Femur (tissue), 1 donor: ENCODE measurements around the gene KCNN2.
"Not testable (repeated sequence)": the region's sequence is repeated elsewhere in the genome, so short reads cannot be mapped to it uniquely, and the experiment has no call there.

Source experiments
- DNase-seq: peaks from one replicate; pipeline ENCODE4 v3.0.0-alpha.2; 2017

The KCNN2 gene

DNA sequence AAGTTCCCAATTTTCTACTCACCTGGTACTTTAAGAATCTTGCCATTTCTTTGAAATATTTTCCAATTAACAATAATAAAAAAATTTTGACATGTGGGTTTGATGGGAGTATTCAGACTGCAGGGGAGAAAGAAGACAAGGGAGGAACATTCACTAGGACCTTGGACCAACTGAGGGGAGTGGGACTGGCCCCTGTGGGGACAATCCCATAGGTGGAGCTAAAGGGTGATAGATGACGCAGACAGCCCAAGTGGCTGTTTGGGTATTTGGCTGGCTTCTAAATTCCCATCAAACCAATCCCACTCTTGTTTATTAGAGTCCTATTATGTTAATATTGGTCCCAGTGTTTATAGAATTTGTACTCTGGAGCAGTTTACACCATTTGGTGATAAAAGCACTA, 65.3 kb downstream of the KCNN2 start:
- no peak for DNase-seq

DNA sequence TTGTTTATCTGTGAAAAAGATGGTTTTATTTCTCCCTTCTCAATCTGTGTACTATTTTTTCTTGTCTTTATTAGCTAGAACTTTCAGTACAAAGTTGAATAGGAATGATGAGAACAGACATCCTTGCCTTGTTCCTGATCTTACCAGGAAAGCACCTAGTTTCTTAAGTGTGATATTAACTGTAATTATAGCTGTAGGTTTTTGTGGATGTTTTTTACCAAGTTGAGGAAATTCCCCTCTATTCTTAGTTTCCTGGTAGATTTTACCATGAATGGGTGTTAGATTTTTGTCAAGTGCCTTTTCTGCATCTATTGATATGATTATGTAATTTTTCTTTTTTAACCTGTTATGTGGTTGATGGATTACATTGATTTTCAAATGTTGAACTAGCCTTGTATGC, 68.7 kb downstream of the KCNN2 start:
- no peak for DNase-seq

DNA sequence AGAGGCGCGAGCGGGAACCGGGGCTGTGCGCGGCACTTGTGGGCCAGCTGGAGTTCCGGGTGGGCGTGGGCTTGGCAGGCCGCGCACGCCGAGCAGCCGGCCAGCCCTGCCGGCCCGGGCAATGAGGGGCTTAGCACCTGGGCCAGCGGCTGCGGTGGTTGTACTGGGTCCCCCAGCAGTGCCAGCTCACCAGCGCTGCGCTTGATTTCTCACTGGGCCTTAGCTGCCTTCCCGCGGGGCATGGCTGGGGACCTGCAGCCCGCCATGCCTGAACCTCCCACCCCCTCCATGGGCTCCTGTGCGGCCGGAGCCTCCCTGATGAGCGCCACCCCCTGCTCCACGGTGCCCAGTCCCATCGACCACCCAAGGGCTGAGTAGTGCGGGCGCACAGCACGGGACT, 70.8 kb downstream of the KCNN2 start:
- not testable (repeated sequence) for DNase-seq

DNA sequence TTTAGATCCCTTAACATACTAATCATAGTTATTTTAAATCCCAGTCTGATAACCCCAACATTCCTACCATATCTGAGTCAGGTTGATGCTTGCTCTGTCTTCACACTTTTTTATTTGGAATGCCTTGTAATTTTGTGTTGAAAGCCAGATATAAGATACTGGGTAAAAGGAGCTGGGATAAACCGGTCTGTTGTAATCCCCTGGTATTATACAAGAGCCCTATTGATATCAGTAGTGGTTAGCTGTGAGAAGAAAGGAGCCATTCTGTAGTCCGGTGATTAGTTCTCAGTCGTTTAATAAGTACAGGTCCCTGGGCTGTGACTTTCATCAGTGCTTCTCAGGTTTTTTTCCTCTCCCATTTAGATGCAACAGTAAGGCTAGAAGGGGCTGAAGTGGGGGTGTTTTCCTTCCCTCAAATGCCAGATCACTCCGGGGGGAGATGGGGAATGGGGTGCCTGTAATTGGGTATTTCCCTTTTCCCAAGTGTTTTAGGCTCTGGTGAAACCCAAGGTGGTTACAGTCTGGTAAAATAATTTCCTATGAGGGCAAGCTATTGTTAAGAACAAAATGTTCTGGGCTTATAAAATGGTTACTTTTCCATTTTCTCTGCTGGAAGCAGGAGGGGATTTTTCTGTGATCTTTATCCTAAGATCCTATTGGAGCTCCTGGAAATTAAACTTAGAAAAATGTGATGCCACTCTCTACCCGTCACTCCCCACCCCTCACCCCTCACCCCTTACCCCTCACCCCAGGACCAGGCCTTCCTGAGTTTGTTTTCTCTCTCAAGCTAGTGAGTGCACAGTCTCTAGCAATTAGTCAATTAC, 72.7 kb downstream of the KCNN2 start:
- DNase-seq = no peak

DNA sequence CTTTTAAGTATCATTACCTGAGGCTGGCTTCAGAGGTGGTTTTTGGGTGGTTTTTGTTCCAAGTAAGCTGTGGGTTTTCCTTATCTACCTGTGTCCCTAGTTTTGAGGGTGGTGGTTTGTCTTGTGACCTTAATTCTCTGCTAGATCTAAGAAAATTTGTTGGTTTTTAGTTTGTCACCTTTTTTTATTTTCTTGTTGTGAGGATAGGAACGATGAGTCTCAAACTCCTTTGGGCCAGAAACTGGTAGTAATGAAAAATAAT, 73.3 kb downstream of the KCNN2 start:
- DNase-seq = no peak

DNA sequence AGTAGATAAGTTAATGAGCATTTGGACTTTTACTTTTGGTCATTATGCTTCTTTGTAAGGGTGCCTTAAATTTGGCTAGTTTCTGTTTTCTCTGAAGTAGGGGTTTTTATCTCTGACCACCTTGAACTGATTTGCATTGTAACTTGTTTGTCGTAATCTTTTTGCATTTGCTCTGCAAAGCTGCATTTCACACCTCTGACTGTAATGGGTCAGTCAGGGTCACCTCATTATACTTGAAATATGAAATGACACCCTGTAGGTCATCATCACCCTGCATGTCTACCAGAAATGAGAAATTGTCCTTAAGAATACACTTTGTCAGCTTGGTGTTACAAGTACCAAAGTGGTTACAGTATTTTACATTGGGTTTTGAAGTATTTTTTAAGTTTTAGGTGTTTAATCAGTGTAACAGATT, 74.0 kb downstream of the KCNN2 start:
- DNase-seq = no peak

DNA sequence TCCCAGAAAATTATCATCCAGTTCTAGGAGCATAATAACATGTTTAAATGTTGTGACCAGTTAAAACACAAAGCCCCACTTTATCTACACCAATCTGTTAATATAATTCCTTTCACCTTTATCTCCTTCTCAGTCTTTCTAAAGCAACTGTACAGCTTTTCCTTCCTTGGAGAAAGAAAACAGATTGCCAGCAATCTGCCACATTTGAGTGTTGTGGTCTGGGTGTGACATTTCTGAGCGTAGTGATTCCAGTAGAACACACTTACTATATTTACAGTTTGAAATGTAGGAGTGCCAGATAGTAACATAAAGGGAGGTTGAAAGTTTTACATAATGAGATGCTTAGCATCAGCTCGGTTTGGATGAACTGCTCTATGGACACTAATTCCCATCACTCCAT, 76.1 kb downstream of the KCNN2 start:
- DNase-seq = no peak

DNA sequence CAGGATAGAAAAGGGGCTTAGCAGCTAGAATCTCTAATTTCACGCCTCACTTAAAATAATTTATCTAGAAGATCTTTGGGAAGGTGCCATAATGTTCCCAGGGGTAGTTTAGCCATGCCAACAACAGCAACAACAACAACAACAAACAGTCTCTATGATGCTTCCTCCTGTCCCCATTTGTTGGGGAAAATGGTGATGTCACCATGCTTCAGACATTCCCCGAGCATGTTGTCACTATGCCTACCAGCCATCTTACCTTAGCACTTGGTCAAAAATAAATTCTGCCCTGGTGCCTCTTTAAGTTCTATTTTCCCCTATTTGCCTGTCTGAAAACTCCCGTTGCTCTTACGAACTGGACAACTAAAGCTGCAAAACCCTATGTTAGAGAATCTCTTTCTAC, 76.6 kb downstream of the KCNN2 start:
- DNase-seq = no peak

DNA sequence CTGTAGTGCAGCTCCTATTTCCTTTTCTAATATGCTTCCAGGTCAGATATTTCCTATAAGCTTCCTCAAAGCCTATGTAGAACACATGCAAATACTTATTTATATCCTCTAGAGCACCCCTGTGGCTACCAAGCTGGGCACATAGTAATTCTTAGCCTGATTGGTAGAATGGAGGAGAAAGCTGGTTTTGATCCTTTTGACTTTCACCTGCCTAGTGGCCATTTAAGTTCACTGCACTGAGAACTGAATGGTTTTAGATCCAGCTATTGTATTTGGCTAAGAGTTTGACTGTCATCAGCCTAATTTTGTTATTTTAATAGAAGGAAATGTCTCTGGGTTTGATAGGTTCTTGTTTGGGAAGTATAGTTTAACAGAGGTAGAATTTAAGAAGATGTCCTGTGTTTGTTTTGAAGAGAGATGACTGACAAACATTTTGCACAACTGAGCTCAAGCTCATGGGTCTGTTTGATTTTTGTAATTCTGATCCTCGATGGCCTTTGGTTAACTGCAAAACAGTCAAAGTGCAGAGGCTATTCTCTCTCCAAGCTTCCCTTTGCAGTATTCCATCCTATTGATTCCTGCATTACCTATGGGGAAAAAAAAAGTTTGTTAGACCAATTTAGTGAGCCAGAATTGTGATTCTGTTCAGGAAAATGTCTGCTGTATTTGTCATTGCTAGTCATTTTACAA, 85.4 kb downstream of the KCNN2 start:
- no peak for DNase-seq

DNA sequence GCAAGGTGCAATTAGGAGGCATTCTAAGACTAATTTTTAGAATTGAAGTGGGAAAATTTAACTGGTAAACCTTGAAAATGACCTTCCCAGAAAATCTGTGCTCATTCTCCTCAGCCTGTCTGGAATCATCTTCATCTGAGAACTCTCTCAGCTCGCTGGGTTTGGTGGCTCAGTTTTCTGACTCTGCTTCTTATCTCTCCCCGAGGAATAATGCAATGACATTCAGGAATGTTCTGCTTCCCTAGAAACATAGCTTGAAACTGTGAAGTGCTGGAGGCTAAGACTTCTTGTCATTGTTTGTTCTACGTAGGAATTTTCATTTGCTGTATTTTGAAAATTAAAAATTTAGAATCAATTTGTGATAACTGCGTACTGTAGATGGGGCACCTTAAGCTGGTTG, 86.6 kb downstream of the KCNN2 start:
- DNase-seq = no peak

DNA sequence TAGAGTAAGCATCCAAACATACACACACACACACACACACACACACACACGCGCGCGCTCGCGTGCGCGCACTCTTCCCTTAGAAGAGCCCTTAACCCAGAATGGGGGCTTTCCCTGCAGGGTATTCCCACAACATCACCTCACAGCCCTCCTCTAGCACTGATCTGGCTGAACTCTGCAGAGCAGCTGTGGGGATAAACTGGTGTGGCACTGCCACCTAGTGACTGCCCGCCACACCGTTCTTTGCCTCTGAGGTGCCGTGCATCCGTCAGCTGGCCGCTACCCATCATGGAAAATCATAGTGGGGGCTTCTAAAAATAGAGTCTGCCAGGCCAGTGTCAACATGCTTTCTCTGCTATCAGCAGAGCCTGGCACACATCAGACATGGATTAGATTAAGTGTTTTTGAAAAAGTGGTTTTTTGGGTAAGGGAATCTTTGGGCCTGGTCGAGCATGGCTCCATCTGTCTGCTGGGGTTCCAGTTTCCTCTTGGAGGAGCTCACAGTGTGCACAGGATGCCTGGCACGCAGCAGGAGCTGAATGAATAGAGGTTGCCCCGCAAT, 88.1 kb downstream of the KCNN2 start:
- DNase-seq = peak; percentile 89

DNA sequence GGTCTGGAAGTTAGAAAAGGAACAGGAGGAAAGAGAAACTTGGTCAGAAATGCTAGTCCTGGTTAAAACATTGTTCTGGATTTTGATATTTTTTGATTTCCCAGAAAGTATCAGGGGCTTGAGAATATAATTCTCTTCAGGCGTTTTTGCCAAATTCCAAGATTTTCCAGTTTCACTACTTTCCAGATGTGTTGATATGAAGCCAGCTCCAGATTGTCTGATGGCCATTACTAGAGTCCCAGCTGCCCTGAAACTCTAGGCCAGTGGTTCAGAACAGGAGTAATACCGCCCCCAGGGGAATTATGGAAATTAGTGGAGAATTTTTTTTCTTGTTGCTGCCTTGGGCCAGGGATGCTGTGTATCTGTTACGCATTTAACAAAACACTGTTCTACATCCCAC, 88.6 kb downstream of the KCNN2 start:
- peak; percentile 78 for DNase-seq

DNA sequence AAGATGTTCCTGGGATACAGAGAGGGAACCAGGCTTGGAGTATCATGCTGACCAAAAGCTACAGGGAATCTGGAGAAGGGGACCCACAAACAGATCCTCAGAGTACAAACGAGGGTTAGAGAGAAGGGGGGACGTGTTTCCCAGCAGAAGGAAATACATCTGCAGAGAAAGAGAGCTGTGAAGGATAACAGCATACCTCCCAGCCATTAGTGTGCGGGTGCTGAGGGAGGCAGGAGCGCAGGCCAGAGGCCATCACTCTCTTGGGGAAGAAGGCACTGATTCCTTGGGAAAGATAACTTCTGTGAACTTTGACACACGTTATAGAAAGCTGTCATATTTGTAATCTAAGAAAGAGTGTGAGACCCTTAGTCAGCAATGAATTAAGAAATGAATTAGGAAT, 96.9 kb downstream of the KCNN2 start:
- no peak for DNase-seq

DNA sequence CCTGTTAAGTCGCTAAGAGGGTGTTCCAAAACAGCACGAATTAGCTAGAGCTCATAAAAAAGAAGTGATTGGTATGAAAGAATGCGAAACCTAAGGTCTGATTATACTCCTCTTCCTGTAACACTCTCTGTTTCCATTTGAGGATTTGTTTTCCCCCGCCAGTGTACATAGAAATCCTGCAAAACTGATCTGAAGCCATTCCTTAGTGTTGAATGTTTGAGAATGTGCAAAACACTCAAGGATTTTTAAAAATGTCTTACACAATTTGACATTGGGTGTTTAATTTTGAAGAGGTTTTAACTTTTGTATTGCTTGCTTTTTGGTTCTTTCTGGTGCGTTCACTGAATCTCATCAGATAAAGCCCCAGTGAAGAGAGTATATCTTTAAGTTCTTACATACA, 105.3 kb downstream of the KCNN2 start:
- DNase-seq = no peak

DNA sequence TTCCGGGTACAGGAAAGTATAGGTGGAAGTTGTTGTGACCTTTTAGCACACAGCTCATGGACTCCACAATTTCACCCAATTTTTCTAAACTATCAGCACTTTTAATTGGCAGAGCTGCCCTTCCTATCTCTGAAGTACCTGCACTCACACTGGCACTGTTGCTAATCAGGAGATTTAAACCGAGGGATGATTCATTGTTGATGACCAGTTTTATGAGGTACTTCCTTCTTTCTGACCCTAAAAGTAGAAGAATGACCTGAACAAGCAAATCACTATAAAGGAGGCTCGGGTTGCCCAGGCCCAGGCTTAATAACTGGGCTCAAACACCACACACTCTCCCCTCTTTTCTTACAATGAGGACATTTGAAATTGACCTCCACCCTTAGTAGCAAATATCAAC, 105.9 kb downstream of the KCNN2 start:
- DNase-seq = no peak

DNA sequence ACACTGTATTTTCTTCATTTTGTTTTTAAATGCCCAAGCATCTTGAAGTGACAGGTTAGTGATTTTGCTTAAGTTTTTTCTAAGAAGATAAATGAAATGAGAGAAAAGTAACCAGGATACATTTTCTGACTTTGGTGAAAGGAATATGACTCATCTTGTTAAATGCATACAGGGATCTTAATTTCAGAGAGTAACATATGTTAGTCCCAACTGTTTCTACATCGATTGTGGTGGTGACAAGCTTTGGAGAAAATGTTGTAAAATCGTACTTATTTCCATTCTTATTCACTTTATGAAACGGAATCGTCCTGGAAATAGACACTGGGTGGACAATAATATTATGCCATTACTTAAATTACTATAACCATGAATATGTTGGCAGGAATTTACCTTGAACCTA, 107.5 kb downstream of the KCNN2 start:
- no peak for DNase-seq

DNA sequence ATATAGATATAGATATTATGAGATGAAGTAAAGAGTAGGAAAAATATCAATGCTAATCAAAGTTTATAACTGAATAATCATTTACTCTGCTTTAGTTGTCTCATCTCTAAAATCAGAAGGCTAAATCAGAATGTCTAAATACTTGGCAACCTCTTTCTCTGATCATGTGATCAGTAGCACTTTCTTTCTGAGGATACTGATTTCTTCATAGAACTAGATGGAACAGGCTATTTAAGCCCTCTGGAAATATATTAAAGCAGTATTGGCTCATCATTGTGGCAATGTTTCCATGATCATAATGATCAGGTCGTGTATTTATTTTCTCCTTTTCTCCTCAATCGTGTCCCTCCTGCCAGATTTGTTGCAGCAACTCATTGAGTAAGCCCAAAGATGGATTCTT, 109.7 kb downstream of the KCNN2 start:
- no peak for DNase-seq

DNA sequence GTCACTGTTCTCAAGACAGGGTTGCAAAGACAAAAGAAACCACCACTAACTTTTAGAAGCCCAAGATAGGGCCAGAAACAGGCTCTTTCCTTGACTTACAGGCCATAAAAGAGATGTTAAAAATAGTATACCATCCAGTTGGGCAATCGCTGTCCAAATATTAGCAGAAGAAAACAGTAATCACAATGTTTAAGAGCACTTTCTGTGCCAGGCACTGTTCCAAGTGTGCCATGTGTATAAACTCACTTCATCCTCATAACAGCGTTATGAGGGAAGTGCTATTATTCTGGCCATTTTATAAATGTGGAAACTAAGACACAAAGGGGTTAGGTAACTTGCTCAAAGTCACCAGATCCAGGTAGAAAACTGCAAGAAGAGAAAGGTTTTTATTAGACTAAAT, 111.7 kb downstream of the KCNN2 start:
- no peak for DNase-seq

DNA sequence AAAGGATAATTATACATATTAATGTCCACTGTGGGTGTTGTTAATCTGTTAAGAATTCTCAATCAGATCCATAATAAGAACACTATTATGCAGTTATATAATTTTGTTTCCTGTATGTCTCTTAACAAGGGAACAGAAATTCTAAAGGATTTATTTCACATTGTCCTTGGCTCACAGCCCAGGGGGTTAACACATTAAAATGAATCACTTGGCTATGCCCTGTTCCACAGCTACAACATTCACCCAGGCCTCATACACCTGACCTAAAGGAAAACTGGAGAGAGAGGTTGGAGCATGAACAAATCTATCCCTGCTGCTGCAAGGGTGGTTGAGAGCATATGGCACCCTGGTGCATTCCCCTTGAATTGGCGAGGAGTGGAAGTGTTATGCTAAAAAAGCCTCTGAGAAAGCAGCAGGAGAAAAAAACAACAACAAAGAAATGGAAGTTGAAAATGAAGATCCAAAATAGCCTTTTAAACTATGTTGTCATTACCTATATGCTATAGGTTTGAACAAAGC, 116.0 kb downstream of the KCNN2 start:
- DNase-seq = no peak

DNA sequence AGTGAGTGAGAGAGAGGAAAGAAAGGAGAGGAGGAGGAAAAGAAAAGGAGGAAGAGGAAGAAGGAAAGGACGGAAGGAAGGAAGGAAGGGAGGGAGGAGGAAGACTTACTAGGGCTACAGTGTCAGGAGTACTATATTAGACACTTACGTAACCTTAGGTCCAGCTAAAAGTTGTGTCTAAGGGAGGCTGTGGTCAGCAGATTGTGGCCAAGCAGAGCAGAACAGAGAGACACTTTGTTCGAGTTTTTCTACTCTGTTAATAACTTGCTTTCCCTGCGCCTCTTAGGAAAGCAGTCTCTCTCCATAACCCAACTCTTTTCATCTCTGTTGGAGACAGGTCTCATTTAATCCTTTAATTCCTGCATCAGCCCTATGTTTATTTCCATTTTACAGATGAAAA, 138.9 kb downstream of the KCNN2 start:
- no peak for DNase-seq

DNA sequence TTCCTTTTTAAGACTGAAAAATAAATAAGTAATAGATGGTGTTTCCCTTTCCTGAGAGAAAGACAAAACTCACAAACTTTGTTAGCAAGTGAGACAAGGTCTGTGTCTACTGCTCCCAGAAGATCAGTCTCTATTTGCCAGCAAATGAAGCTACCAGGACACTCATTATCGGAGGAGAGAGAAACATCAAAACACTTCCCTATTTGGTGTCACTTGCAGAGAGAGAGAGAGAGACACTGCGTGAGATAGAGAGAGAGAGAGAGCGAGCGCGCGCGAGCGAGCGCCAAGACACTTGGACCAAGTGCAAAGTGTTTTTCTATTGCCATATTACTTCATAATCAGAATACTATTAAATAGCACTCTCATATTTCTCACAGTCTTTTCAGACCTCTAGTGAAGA, 142.7 kb downstream of the KCNN2 start:
- no peak for DNase-seq

DNA sequence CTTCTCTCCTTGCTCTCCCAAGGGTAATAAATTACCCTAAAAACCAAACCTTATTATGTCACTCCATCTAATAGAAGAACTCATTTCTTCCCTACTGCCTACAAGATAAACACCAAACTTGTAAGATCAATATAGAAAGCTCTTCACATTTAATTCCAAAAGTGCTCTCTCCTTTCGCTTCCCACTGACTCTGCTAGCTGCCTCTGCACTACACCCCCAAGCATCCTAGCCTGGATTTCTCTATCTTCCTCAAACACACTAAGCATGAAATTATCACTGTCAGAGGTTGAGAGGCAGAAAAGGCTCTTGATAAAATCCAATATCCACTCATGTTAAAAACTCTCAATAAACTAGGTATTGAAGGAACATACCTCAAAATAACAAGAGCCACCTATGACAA, 162.4 kb downstream of the KCNN2 start:
- no peak for DNase-seq

DNA sequence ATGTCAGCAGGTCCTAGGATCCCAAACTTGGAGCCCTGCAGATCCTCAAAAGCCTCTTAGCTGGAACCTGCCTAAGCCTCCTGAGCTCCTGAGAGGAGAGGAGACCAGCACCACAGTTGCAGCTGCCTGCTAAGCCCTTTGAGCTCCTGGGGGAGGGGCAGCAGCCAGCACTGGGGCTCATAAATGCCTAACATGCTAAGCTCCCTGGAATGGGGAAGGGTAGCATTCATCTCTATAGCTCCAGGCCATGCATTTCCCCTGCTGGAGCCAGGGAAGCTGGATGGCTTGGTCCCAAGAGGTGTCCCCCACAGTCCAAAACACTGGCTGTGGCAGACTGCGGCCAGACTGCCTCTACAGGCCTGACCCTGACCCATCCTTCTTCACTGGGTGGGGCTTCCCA, 182.7 kb downstream of the KCNN2 start:
- DNase-seq = no peak
